OCI-LY1 (cell line): ENCODE data around the gene GPATCH4.

Source experiments
- EZH2 ChIP-seq: fragments of 200-600 bp; sonication (generic), shearing (Covaris generic); IDR thresholded peaks from 2 replicates; pipeline ENCODE4 v1.8.0; 2017; ENCODE audit warnings: borderline replicate concordance, mixed run types, mild to moderate bottlenecking, antibody characterized with exemption, low read length, moderate library complexity, mixed read lengths
- TF ChIP-seq, protein P1 (sequence below): fragments of 200-600 bp; sonication (generic), shearing (Covaris generic); IDR thresholded peaks from 2 replicates; pipeline ENCODE4 v1.5.1; 2017; ENCODE audit warnings: mild to moderate bottlenecking, antibody characterized with exemption, low read length, moderate library complexity, mixed read lengths

DNA sequence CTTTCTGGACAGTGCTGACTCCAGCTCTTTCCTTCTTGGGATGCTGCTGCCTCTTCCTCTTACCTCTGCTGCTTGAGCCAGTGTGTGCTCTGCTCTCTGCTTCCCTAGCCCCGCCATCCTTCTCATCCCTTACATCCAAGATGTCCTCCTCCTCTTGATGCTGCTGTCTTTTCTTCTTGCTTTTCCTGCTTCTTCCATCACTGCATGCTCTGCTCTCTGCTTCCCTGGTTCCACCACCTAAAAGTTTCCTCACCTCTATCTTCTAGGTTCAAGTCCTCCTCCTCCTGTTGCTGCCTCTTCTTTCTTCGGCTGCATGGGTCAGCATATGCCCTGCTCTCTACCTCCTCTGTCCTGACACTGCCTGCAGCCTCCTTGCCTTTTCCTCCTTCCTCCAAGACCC, 6.3 kb downstream of the GPATCH4 start:
- no peak for TF ChIP-seq EZH2
- TF ChIP-seq, protein P1, sequence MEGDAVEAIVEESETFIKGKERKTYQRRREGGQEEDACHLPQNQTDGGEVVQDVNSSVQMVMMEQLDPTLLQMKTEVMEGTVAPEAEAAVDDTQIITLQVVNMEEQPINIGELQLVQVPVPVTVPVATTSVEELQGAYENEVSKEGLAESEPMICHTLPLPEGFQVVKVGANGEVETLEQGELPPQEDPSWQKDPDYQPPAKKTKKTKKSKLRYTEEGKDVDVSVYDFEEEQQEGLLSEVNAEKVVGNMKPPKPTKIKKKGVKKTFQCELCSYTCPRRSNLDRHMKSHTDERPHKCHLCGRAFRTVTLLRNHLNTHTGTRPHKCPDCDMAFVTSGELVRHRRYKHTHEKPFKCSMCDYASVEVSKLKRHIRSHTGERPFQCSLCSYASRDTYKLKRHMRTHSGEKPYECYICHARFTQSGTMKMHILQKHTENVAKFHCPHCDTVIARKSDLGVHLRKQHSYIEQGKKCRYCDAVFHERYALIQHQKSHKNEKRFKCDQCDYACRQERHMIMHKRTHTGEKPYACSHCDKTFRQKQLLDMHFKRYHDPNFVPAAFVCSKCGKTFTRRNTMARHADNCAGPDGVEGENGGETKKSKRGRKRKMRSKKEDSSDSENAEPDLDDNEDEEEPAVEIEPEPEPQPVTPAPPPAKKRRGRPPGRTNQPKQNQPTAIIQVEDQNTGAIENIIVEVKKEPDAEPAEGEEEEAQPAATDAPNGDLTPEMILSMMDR: no peak
